ENCODE results near the gene NKD2. TPM values are rescaled to one million over a fixed set of nuclear protein-coding genes. Genes with fewer than 3 reads are reported as not detected.
A peak's percentile ranks its signal among the peaks of the same experiment; 100 is the strongest.

The NKD2 gene
- total RNA-seq, 1 donor from 2014 or later = 0.41 TPM

- H3K27ac ChIP-seq (ENCODE audit: low read depth, low read length) = no peak overlapping the region
- H2AFZ ChIP-seq (ENCODE audit: low read depth, low read length) = no peak overlapping the region
These were observed 56.6 kb downstream of the NKD2 start for GRCh38 chr5:1065143-1065750.

GRCh38 chr5:1065891-1066650 lies 57.5 kb downstream of the NKD2 start:
- no peak overlapping the region for H3K27ac ChIP-seq (ENCODE audit: low read depth, low read length)
- no peak for FAIRE-seq
- no peak overlapping the region for H3K9ac ChIP-seq (ENCODE audit: low read length)
- Mint-ChIP-seq H3K4me1 (ENCODE audit: low read depth, unreplicated experiment) (no peaks in the 10 kb centered on the region), H3K27ac (ENCODE audit: unreplicated experiment) (peak overlapping the region; percentile 69), H3K9me3 (ENCODE audit: unreplicated experiment) (no peaks in the 10 kb centered on the region), H3K4me3 (ENCODE audit: unreplicated experiment) (no peak overlapping the region), H3K27me3 (ENCODE audit: low read depth, unreplicated experiment) (peaks cover 4% of the 10 kb centered on the region), H3K36me3 (ENCODE audit: low read depth, unreplicated experiment) (peaks cover 10% of the 10 kb centered on the region)
- H4K20me1 ChIP-seq (ENCODE audit: insufficient read depth, low read length) = no peaks in the 10 kb centered on the region
- no peaks in the 10 kb centered on the region for H3K4me1 ChIP-seq (ENCODE audit: insufficient read depth, low read length)
- TF ChIP-seq CTCF (IDR thresholded peaks at IDR 0.05; ENCODE audit: insufficient read depth, low read depth, low read length) (no peak), EZH2 (IDR thresholded peaks at IDR 0.05; ENCODE audit: insufficient read depth, low read length) (no peak)
- H3K36me3 ChIP-seq (ENCODE audit: insufficient read depth, low read length) = no peaks in the 10 kb centered on the region
- no peaks in the 10 kb centered on the region for H3K9me3 ChIP-seq (ENCODE audit: insufficient read depth, low read depth, low read length)
- no peak overlapping the region for H2AFZ ChIP-seq (ENCODE audit: low read depth, low read length)
- H3K4me2 ChIP-seq (ENCODE audit: low read length) = no peak overlapping the region
- no peak overlapping the region for H3K4me3 ChIP-seq (ENCODE audit: insufficient read depth, low read depth, low read length)
- no peaks in the 10 kb centered on the region for H3K27me3 ChIP-seq (ENCODE audit: insufficient read depth, low read length)
- DNase-seq (ENCODE audit: low read depth) = no peak
- H3K79me2 ChIP-seq (ENCODE audit: insufficient read depth, low read length) = no peaks in the 10 kb centered on the region

More at GRCh38 chr5:1065143-1065750, 56.6 kb downstream of the NKD2 start:
- Histone ChIP-seq H3K4me3 (ENCODE audit: insufficient read depth, low read depth, low read length) (no peak overlapping the region), H3K27me3 (ENCODE audit: insufficient read depth, low read length) (no peaks in the 10 kb centered on the region), H3K9me3 (ENCODE audit: insufficient read depth, low read depth, low read length) (no peaks in the 10 kb centered on the region), H3K4me2 (ENCODE audit: low read length) (no peak overlapping the region), H3K4me1 (ENCODE audit: insufficient read depth, low read length) (no peaks in the 10 kb centered on the region), H3K36me3 (ENCODE audit: insufficient read depth, low read length) (no peaks in the 10 kb centered on the region), H4K20me1 (ENCODE audit: insufficient read depth, low read length) (no peaks in the 10 kb centered on the region), H3K79me2 (ENCODE audit: insufficient read depth, low read length) (no peaks in the 10 kb centered on the region), H3K9ac (ENCODE audit: low read length) (no peak overlapping the region)
- Mint-ChIP-seq H3K27ac (ENCODE audit: unreplicated experiment) (no peak overlapping the region), H3K4me3 (ENCODE audit: unreplicated experiment) (no peak overlapping the region), H3K9me3 (ENCODE audit: unreplicated experiment) (no peaks in the 10 kb centered on the region), H3K27me3 (ENCODE audit: low read depth, unreplicated experiment) (peaks cover 4% of the 10 kb centered on the region), H3K36me3 (ENCODE audit: low read depth, unreplicated experiment) (peaks cover 10% of the 10 kb centered on the region), H3K4me1 (ENCODE audit: low read depth, unreplicated experiment) (no peaks in the 10 kb centered on the region)
- FAIRE-seq = no peak
- TF ChIP-seq EZH2 (IDR thresholded peaks at IDR 0.05; ENCODE audit: insufficient read depth, low read length) (no peak), CTCF (IDR thresholded peaks at IDR 0.05; ENCODE audit: insufficient read depth, low read depth, low read length) (no peak)
- DNase-seq (ENCODE audit: low read depth) = no peak

GRCh38 chr5:1066676-1067075 lies 58.1 kb downstream of the NKD2 start:
- Histone ChIP-seq H3K9ac (ENCODE audit: low read length) (no peak overlapping the region), H3K4me1 (ENCODE audit: insufficient read depth, low read length) (no peaks in the 10 kb centered on the region), H3K36me3 (ENCODE audit: insufficient read depth, low read length) (no peaks in the 10 kb centered on the region), H3K9me3 (ENCODE audit: insufficient read depth, low read depth, low read length) (no peaks in the 10 kb centered on the region), H3K79me2 (ENCODE audit: insufficient read depth, low read length) (no peaks in the 10 kb centered on the region), H3K27ac (ENCODE audit: low read depth, low read length) (no peak overlapping the region), H4K20me1 (ENCODE audit: insufficient read depth, low read length) (no peaks in the 10 kb centered on the region), H3K27me3 (ENCODE audit: insufficient read depth, low read length) (no peaks in the 10 kb centered on the region), H2AFZ (ENCODE audit: low read depth, low read length) (no peak overlapping the region), H3K4me2 (ENCODE audit: low read length) (no peak overlapping the region), H3K4me3 (ENCODE audit: insufficient read depth, low read depth, low read length) (no peak overlapping the region)
- Mint-ChIP-seq H3K9me3 (ENCODE audit: unreplicated experiment) (no peaks in the 10 kb centered on the region), H3K27me3 (ENCODE audit: low read depth, unreplicated experiment) (peaks cover 4% of the 10 kb centered on the region), H3K27ac (ENCODE audit: unreplicated experiment) (no peak overlapping the region), H3K36me3 (ENCODE audit: low read depth, unreplicated experiment) (peaks cover 10% of the 10 kb centered on the region), H3K4me1 (ENCODE audit: low read depth, unreplicated experiment) (no peaks in the 10 kb centered on the region), H3K4me3 (ENCODE audit: unreplicated experiment) (no peak overlapping the region)
- FAIRE-seq (no peak), DNase-seq (ENCODE audit: low read depth) (no peak)
- TF ChIP-seq EZH2 (IDR thresholded peaks at IDR 0.05; ENCODE audit: insufficient read depth, low read length) (no peak), CTCF (IDR thresholded peaks at IDR 0.05; ENCODE audit: insufficient read depth, low read depth, low read length) (no peak)

Measured in astrocyte (in vitro differentiated cells and primary cell).